ENCODE measurements around the gene IQCN. TPM values are rescaled to one million over a fixed set of nuclear protein-coding genes. Genes with fewer than 3 reads are reported as not detected.

IQCN gene
- total RNA-seq, 4 donors from 2014 or later = 1.0 to 41.1 (median 3.0) TPM

- Histone ChIP-seq H3K27ac (peak overlapping the region in 1 of 2 donors; percentile 67), H3K9me3 (no peaks in the 10 kb centered on the region), H3K4me3 (no peak overlapping the region), H3K27me3 (no peaks in the 10 kb centered on the region), H3K36me3 (no peaks in the 10 kb centered on the region), H3K4me1 (no peaks in the 10 kb centered on the region)
- intact Hi-C loops (cut with DNase I; ENCODE audit: low total_unique reads) = no loop called here
- TF ChIP-seq CTCF (IDR thresholded peaks at IDR 0.05) = no peak
- no peak for TF ChIP-seq POLR2A (IDR thresholded peaks at IDR 0.05)
- DNase-seq = no peak
Observed at GRCh38 chr19:18284712-18285360, 10.6 kb upstream of the IQCN start.

DNA sequence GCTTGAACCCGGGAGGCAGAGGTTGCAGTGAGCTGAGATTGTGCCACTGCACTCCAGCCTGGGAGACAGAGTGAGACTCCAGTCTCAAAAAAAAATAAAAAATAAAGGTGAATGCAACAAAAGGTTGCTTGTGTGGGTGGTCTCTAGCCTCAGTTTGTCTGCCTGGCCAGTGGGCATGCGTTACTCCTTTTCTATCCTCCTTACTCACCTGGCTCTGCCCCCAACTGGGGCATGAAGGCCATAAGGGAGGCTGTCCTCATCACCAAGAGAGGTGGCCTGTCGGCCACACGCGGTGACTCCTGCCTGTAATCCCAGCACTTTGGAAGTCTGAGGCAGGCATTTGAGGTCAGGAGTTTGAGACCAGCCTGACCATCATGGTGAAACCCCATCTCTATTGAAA, 9.1 kb upstream of the IQCN start:
- TF ChIP-seq CTCF (IDR thresholded peaks at IDR 0.05) = no peak
- TF ChIP-seq POLR2A (IDR thresholded peaks at IDR 0.05) = no peak
- Histone ChIP-seq H3K4me3 (no peak overlapping the region), H3K27me3 (no peaks in the 10 kb centered on the region), H3K27ac (peak overlapping the region; percentile 95), H3K4me1 (peaks cover 0 to 7% of the 10 kb centered on the region in 2 donors), H3K36me3 (no peaks in the 10 kb centered on the region), H3K9me3 (no peaks in the 10 kb centered on the region)
- DNase-seq = no peak
- intact Hi-C loops (cut with DNase I; ENCODE audit: low total_unique reads) = no loop called here

- no peak for TF ChIP-seq CTCF (IDR thresholded peaks at IDR 0.05)
- no peak for TF ChIP-seq POLR2A (IDR thresholded peaks at IDR 0.05)
- Histone ChIP-seq H3K4me1 (peaks cover 0 to 10% of the 10 kb centered on the region in 2 donors), H3K9me3 (no peaks in the 10 kb centered on the region), H3K27me3 (no peaks in the 10 kb centered on the region), H3K4me3 (peak overlapping the region; percentile 50 to 73), H3K36me3 (no peaks in the 10 kb centered on the region), H3K27ac (peak overlapping the region; percentile 95)
- DNase-seq = peak in 1 of 2 donors; percentile 49
- intact Hi-C loops (cut with DNase I; ENCODE audit: low total_unique reads) = no loop called here
Observed at GRCh38 chr19:18282788-18283141, 8.5 kb upstream of the IQCN start.

- intact Hi-C loops (cut with DNase I; ENCODE audit: low total_unique reads) = no loop called here
- Histone ChIP-seq H3K27ac (peak overlapping the region; percentile 95), H3K4me1 (peaks cover 0 to 10% of the 10 kb centered on the region in 2 donors), H3K27me3 (no peaks in the 10 kb centered on the region), H3K9me3 (no peaks in the 10 kb centered on the region), H3K4me3 (peak overlapping the region; percentile 50 to 73), H3K36me3 (no peaks in the 10 kb centered on the region)
- TF ChIP-seq POLR2A (IDR thresholded peaks at IDR 0.05) (no peak), CTCF (IDR thresholded peaks at IDR 0.05) (peak in 2 of 4 experiments; percentile 34 to 37)
- no peak for DNase-seq
Observed at GRCh38 chr19:18282021-18282787, 8.0 kb upstream of the IQCN start.

Measured in uterus (tissue), 4 donors.